Right lobe of liver (tissue), 6 donors: ENCODE measurements around the gene METTL25. TPM values are rescaled to one million over a fixed set of nuclear protein-coding genes. Genes with fewer than 3 reads are reported as not detected.
A peak's percentile ranks its signal among the peaks of the same experiment; 100 is the strongest.
"Not testable (repeated sequence)": the region's sequence is repeated elsewhere in the genome, so short reads cannot be mapped to it uniquely, and the experiment has no call there.

Experiments
- ATAC-seq, 4 donors: fragments of 200-7000 bp; cut with Tn5 transposase; one replicate each; pipeline ENCODE4 v1.9.1; 2020; ENCODE audit warnings: mild to moderate bottlenecking in 4 of 4, moderate library complexity in 4 of 4
- DNase-seq, 3 donors: peaks; one replicate each; pipeline ENCODE4 v3.0.0-alpha.2; 2020
- H3K27ac ChIP-seq, 3 donors: fragments of 200-600 bp; one replicate each; pipeline ENCODE4 v1.8.0; 2022
- H3K27me3 ChIP-seq, 2 donors: fragments of 200-600 bp; one replicate each; pipeline ENCODE4 v1.8.0; 2022
- H3K36me3 ChIP-seq, 4 donors: fragments of 200-600 bp; sonication (generic) in 1 of 4; one replicate each; pipeline versions ENCODE4 v1.5.1 to v1.8.0; 2017 to 2022; ENCODE audit warnings: control low read depth in 1 of 4
- H3K4me1 ChIP-seq, 4 donors: fragments of 200-600 bp; sonication (generic) in 1 of 4; one replicate each; pipeline versions ENCODE4 v1.5.1 to v1.8.0; 2017 to 2022; ENCODE audit warnings: control low read depth in 1 of 4
- H3K4me3 ChIP-seq, 3 donors: fragments of 200-600 bp; one replicate each; pipeline ENCODE4 v1.8.0; 2022
- H3K9me3 ChIP-seq, 4 donors: fragments of 200-600 bp; sonication (generic) in 1 of 4; one replicate each; pipeline versions ENCODE4 v1.5.1 to v1.8.0; 2017 to 2022; ENCODE audit warnings: control low read depth in 1 of 4
- CTCF ChIP-seq, 4 donors: fragments of 200-600 bp in 3 of 4; fragments of 450-650 bp in 1 of 4; IDR thresholded peaks; one replicate each; pipeline versions ENCODE4 v1.5.1 to v1.8.0; 2016 to 2022; ENCODE audit warnings: antibody characterized with exemption in 4 of 4, mild to moderate bottlenecking in 2 of 4
- POLR2A ChIP-seq: fragments of 450-650 bp; IDR thresholded peaks from one replicate; pipeline ENCODE4 v1.6.1; 2017; ENCODE audit warnings: antibody characterized with exemption, mild to moderate bottlenecking
- WGBS: methylation state at CpG from one replicate; pipeline ENCODE4 v1.1.6; 2018; ENCODE audit warnings: low coverage, low lambda C conversion rate; ENCODE audit not compliant: insufficient coverage; ENCODE audit errors: missing lambda C conversion rate; 5-methylcytosine and 5-hydroxymethylcytosine counted together
- intact Hi-C, 2 donors: fragments of 100-400 bp; cut with DNase I; formaldehyde crosslinking; loops; one replicate each; pipeline versions ENCODE4 v1.11.2 to v1.14.1; 2022
- total RNA-seq, 6 experiments: library from RNA; depleted of rRNA in 2 of 6; stranded (reverse); fragments of >200 nt in 2 of 6; fragmentation: NEBNext Ultra II Directional in 3 of 6; extraction: Animal tissue kit (Norgen Biotek cat#: 25700) in 3 of 6; gene quantifications; one replicate each; pipeline versions ENCODE4 v1.1.0 to v1.2.4, GENCODE V29; 2016 to 2023
- donor health status: DM: no; HTN: yes; CAD: no.
- donor health status: DM: no; HTN: no; CAD: no.
- donor health status: DM: no; HTN: no; CAD: no.
- donor health status: DM: no; HTN: yes; CAD: no.
- donor health status: DM: no; HTN: yes; CAD: no.

The METTL25 gene
- total RNA-seq, 6 experiments from 2014 or later: 3.1 to 9.8 (median 5.4) TPM

GRCh38 chr12:82359115-82359478 is 768 bp downstream of the METTL25 start:
- DNase-seq (peak in 2 of 3 donors; percentile 22 to 43), ATAC-seq (no peak)
- peak overlapping the region; percentile 10 to 96 (median 95) for H3K27ac ChIP-seq
- H3K27me3 ChIP-seq: no peaks in the 10 kb centered on the region
- WGBS: 12% methylated on average over 4 of the region's 4 CpGs
- H3K4me3 ChIP-seq: peak overlapping the region; percentile 60 to 84 (median 78)
- intact Hi-C loops: no loop called here
- peaks cover 0 to 16% (median 0%) of the 10 kb centered on the region in 4 donors for H3K36me3 ChIP-seq
- TF ChIP-seq POLR2A (no peak), CTCF (IDR thresholded peaks at IDR 0.05) (no peak)
- H3K9me3 ChIP-seq: no peaks in the 10 kb centered on the region
- H3K4me1 ChIP-seq: peaks cover 0 to 27% (median 16%) of the 10 kb centered on the region in 4 donors

- ATAC-seq, DNase-seq, H3K36me3 ChIP-seq, H3K27me3 ChIP-seq, H3K27ac ChIP-seq, intact Hi-C loops, H3K4me3 ChIP-seq, H3K9me3 ChIP-seq: not testable (repeated sequence)
- WGBS: no CpG with 5 or more reads among the region's 11 CpGs
- peaks cover 0 to 27% (median 16%) of the 10 kb centered on the region in 4 donors for H3K4me1 ChIP-seq
These were observed 2.5 kb downstream of the METTL25 start for GRCh38 chr12:82360834-82361233.

GRCh38 chr12:82361461-82361915 is 3.2 kb downstream of the METTL25 start:
- intact Hi-C loops: no loop called here
- ATAC-seq (no peak), DNase-seq (no peak)
- TF ChIP-seq POLR2A: no peak
- TF ChIP-seq CTCF (IDR thresholded peaks at IDR 0.05): no peak
- WGBS: no CpG with 5 or more reads among the region's 22 CpGs
- Histone ChIP-seq H3K27me3 (no peaks in the 10 kb centered on the region), H3K27ac (no peak overlapping the region), H3K4me1 (peaks cover 0 to 22% (median 13%) of the 10 kb centered on the region in 4 donors), H3K36me3 (no peaks in the 10 kb centered on the region), H3K4me3 (no peak overlapping the region), H3K9me3 (no peaks in the 10 kb centered on the region)

- no peak for ATAC-seq
- H3K4me1 ChIP-seq: peaks cover 0 to 11% (median 9%) of the 10 kb centered on the region in 4 donors
- WGBS: 88% methylated on average over 3 of the region's 4 CpGs
- H3K27me3 ChIP-seq: no peaks in the 10 kb centered on the region
- H3K4me3 ChIP-seq: no peak overlapping the region
- TF ChIP-seq POLR2A (no peak), CTCF (IDR thresholded peaks at IDR 0.05) (no peak)
- no peak overlapping the region for H3K27ac ChIP-seq
- H3K9me3 ChIP-seq: no peaks in the 10 kb centered on the region
- intact Hi-C loops: no loop called here
- H3K36me3 ChIP-seq: no peaks in the 10 kb centered on the region
- no peak for DNase-seq
These were observed 5.7 kb downstream of the METTL25 start for GRCh38 chr12:82363990-82364389.

GRCh38 chr12:82366197-82366596 is 7.9 kb downstream of the METTL25 start:
- 78% methylated on average over 1 of the region's 1 CpG for WGBS
- intact Hi-C loops: no loop called here
- no peaks in the 10 kb centered on the region for H3K4me1 ChIP-seq
- ATAC-seq: no peak
- no peaks in the 10 kb centered on the region for H3K36me3 ChIP-seq
- TF ChIP-seq POLR2A: no peak
- no peak for TF ChIP-seq CTCF (IDR thresholded peaks at IDR 0.05)
- no peak overlapping the region for H3K4me3 ChIP-seq
- no peak overlapping the region for H3K27ac ChIP-seq
- no peaks in the 10 kb centered on the region for H3K27me3 ChIP-seq
- DNase-seq: no peak
- H3K9me3 ChIP-seq: no peaks in the 10 kb centered on the region
